Endodermal cell (in vitro differentiated cells): ENCODE results near the gene TMEM131L. TPM values are rescaled to one million over a fixed set of nuclear protein-coding genes. Genes with fewer than 3 reads are reported as not detected.

ENCODE experiments used
- DNase-seq: peaks from one replicate; pipeline ENCODE4 v3.0.0-alpha.2; 2017
- H3K27ac ChIP-seq: 2 replicates; pipeline ENCODE4 v1.5.1; 2013; ENCODE audit warnings: mild to moderate bottlenecking, low read depth, low read length, moderate library complexity
- H3K27me3 ChIP-seq: 2 replicates; pipeline ENCODE4 v1.6.1; 2013; ENCODE audit warnings: mild to moderate bottlenecking, low read length, moderate library complexity; ENCODE audit not compliant: insufficient read depth, control insufficient read depth, poor library complexity, severe bottlenecking
- H3K36me3 ChIP-seq: 2 replicates; pipeline ENCODE4 v1.7.0; 2013; ENCODE audit warnings: mild to moderate bottlenecking, low read length, moderate library complexity; ENCODE audit not compliant: control insufficient read depth, insufficient read depth
- H3K4me1 ChIP-seq: one replicate; pipeline ENCODE4 v1.7.0; 2013; ENCODE audit warnings: low read length; ENCODE audit not compliant: control insufficient read depth, insufficient read depth
- H3K4me3 ChIP-seq: 2 replicates; pipeline ENCODE4 v1.5.1; 2013; ENCODE audit warnings: mild to moderate bottlenecking, low read length, moderate library complexity
- H3K9ac ChIP-seq: 2 replicates; pipeline ENCODE4 v1.6.1; 2013; ENCODE audit warnings: mild to moderate bottlenecking, low read length, moderate library complexity; ENCODE audit not compliant: poor library complexity, severe bottlenecking; ENCODE audit errors: extremely low read depth
- H3K9me3 ChIP-seq: 2 replicates; pipeline ENCODE4 v1.6.1; 2013; ENCODE audit warnings: mild to moderate bottlenecking, low read length, moderate library complexity; ENCODE audit not compliant: control insufficient read depth
- H3K27ac Mint-ChIP-seq: 2 replicates; pipeline ENCODE4 v1.8.0; 2020; ENCODE audit warnings: mixed read lengths
- H3K27me3 Mint-ChIP-seq: 2 replicates; pipeline ENCODE4 v1.8.0; 2021; ENCODE audit warnings: mild to moderate bottlenecking, mixed read lengths; ENCODE audit not compliant: insufficient read depth
- H3K36me3 Mint-ChIP-seq: 2 replicates; pipeline ENCODE4 v1.8.0; 2020; ENCODE audit warnings: low read depth, mixed read lengths
- H3K4me1 Mint-ChIP-seq: 2 replicates; pipeline ENCODE4 v1.8.0; 2020; ENCODE audit warnings: mixed read lengths
- H3K4me3 Mint-ChIP-seq: 2 replicates; pipeline ENCODE4 v1.8.0; 2020; ENCODE audit warnings: mild to moderate bottlenecking, moderate library complexity, mixed read lengths
- H3K9me3 Mint-ChIP-seq: 2 replicates; pipeline ENCODE4 v1.8.0; 2020; ENCODE audit warnings: mild to moderate bottlenecking, mixed read lengths
- WGBS, 2 experiments: methylation state at CpG; one replicate each; pipeline versions ENCODE4 v1.1.5 to v1.1.7; 2013; ENCODE audit warnings: missing lambda C conversion rate in 2 of 2, mixed read lengths in 1 of 2; ENCODE audit not compliant: insufficient coverage in 1 of 2, insufficient read length in 1 of 2; 5-methylcytosine and 5-hydroxymethylcytosine counted together
- total RNA-seq, 2 donors: library from RNA; stranded (reverse); fragmentation: NEBNext Ultra II Directional in 1 of 2; extraction: Animal tissue kit (Norgen Biotek cat#: 25700) in 1 of 2; gene quantifications; 2 replicates in 1 of 2; 3 replicates in 1 of 2; pipeline ENCODE4 v1.2.1, GENCODE V29; 2021
- TF ChIP-seq, protein P1 (sequence below): fragments of 200-600 bp; sonication (generic); conservative IDR thresholded peaks from 2 replicates; pipeline ENCODE4 v1.5.0; 2021; ENCODE audit warnings: antibody characterized with exemption, mild to moderate bottlenecking

The TMEM131L gene
- total RNA-seq, 2 donors from 2014 or later = 6.2 to 10.8 TPM

DNA sequence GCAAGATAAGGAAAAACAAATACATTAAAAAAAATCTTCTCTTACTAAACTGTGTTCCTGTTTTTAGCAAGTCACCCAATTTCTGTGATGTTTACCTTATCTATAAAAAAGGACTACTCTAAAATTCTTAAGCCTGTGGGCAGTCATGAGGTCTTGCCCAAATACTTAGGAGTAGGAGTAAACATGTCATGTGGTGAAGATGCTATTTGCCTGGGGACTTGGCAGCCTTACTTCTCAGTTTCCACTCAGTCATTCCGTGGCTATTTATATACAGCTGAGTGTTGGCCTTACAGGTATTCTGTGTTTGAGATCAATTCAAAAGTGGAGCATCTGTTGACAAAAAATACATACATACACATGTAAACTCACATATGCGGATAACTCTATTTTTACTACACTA, 128.1 kb downstream of the TMEM131L start:
- H3K9me3 Mint-ChIP-seq = no peaks in the 10 kb centered on the region
- 61 to 67% methylated on average over 2 of the region's 2 CpGs for WGBS, 2 experiments

DNA sequence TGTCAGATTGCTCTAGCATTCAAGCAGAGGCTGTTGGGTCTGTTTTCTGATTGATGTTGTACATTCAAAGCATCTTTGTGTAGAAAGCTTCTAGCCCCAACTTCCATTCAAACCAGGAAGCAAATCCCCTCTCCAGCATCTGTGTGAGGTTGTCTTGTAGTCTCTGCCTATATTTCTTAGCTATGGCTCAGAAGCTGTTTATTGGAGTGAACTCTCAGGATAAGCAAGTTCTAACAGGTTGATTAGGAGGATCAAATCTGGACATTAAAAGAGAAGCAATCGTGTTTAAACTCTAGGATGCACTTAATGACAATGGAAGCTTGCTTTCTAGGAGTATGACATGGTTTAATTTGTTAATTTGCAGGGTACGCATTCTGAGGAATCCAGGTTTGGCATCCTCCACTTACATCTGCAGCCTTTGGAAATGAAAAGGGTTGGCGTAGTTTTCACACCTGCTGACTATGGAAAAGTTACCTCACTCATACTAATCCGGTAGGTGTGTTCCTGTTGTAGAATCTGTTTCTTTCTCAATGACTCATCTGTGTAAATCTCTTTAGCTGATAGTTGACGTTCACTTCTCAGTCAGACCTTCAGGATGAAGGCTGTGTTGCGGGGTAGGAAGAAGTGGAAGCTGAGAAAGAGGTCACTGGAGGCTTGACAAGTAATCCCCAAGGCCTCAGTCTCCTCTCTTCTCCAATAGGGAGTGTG, 129.9 kb downstream of the TMEM131L start:
- DNase-seq = no peak
- H3K27ac Mint-ChIP-seq = no peak overlapping the region
- no peaks in the 10 kb centered on the region for H3K27me3 ChIP-seq
- no peak overlapping the region for H3K4me3 Mint-ChIP-seq
- peaks cover 8% of the 10 kb centered on the region for H3K36me3 ChIP-seq
- H3K4me1 ChIP-seq = no peaks in the 10 kb centered on the region
- no peaks in the 10 kb centered on the region for H3K9me3 Mint-ChIP-seq
- 92 to 93% methylated on average over 5 to 6 of the region's 6 CpGs for WGBS, 2 experiments
- no peaks in the 10 kb centered on the region for H3K9me3 ChIP-seq
- no peak overlapping the region for H3K27ac ChIP-seq
- H3K27me3 Mint-ChIP-seq = no peaks in the 10 kb centered on the region
- no peak overlapping the region for H3K9ac ChIP-seq
- H3K4me1 Mint-ChIP-seq = no peaks in the 10 kb centered on the region
- TF ChIP-seq, protein P1, sequence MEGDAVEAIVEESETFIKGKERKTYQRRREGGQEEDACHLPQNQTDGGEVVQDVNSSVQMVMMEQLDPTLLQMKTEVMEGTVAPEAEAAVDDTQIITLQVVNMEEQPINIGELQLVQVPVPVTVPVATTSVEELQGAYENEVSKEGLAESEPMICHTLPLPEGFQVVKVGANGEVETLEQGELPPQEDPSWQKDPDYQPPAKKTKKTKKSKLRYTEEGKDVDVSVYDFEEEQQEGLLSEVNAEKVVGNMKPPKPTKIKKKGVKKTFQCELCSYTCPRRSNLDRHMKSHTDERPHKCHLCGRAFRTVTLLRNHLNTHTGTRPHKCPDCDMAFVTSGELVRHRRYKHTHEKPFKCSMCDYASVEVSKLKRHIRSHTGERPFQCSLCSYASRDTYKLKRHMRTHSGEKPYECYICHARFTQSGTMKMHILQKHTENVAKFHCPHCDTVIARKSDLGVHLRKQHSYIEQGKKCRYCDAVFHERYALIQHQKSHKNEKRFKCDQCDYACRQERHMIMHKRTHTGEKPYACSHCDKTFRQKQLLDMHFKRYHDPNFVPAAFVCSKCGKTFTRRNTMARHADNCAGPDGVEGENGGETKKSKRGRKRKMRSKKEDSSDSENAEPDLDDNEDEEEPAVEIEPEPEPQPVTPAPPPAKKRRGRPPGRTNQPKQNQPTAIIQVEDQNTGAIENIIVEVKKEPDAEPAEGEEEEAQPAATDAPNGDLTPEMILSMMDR = no peak
- peaks cover 7% of the 10 kb centered on the region for H3K36me3 Mint-ChIP-seq
- H3K4me3 ChIP-seq = no peak overlapping the region

More for the DNA sequence above, 128.1 kb downstream of the TMEM131L start:
- Mint-ChIP-seq H3K27me3 (no peaks in the 10 kb centered on the region), H3K4me1 (no peaks in the 10 kb centered on the region), H3K36me3 (peaks cover 6% of the 10 kb centered on the region), H3K4me3 (no peak overlapping the region), H3K27ac (no peak overlapping the region)
- H3K9me3 ChIP-seq = no peaks in the 10 kb centered on the region
- TF ChIP-seq, protein P1 = no peak
- H3K36me3 ChIP-seq = peaks cover 7% of the 10 kb centered on the region
- H3K27me3 ChIP-seq = no peaks in the 10 kb centered on the region
- no peak overlapping the region for H3K9ac ChIP-seq
- no peak overlapping the region for H3K4me3 ChIP-seq
- DNase-seq = no peak
- H3K27ac ChIP-seq = no peak overlapping the region
- H3K4me1 ChIP-seq = no peaks in the 10 kb centered on the region

DNA sequence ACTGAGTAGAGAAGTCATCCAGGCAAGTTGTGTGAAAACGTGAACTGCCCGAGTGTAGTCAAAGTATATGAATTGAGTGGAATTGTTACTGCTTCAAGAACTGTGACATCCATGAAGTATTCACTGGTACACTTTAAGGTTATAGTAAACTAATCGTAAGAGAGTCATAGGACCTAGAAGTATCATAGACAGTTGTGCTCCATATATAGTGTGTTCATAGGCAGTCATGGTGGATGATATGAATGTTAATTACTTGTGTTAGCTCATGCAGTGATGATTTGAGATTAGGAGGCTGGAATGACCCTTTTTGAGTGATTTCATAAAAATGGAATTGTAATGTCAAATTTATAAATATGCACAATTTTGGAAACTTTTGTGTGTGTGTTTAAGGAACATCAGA, 136.6 kb downstream of the TMEM131L start:
- Mint-ChIP-seq H3K4me3 (no peak overlapping the region), H3K27me3 (no peaks in the 10 kb centered on the region), H3K27ac (no peak overlapping the region), H3K36me3 (peaks cover 21% of the 10 kb centered on the region), H3K4me1 (no peaks in the 10 kb centered on the region), H3K9me3 (no peaks in the 10 kb centered on the region)
- H3K4me1 ChIP-seq = no peaks in the 10 kb centered on the region
- DNase-seq = no peak
- no peaks in the 10 kb centered on the region for H3K27me3 ChIP-seq
- H3K4me3 ChIP-seq = no peak overlapping the region
- TF ChIP-seq, protein P1 = no peak
- peaks cover 10% of the 10 kb centered on the region for H3K36me3 ChIP-seq
- H3K27ac ChIP-seq = no peak overlapping the region
- H3K9ac ChIP-seq = no peak overlapping the region
- H3K9me3 ChIP-seq = no peaks in the 10 kb centered on the region
- WGBS, 2 experiments = 98 to 100% methylated on average over 1 to 3 of the region's 3 CpGs
